ENCODE results near the gene NPR2. TPM values are rescaled to one million over a fixed set of nuclear protein-coding genes. Genes with fewer than 3 reads are reported as not detected.

Gene NPR2
- 2.7 and 10.8 TPM in 2 replicates for total RNA-seq

DNA sequence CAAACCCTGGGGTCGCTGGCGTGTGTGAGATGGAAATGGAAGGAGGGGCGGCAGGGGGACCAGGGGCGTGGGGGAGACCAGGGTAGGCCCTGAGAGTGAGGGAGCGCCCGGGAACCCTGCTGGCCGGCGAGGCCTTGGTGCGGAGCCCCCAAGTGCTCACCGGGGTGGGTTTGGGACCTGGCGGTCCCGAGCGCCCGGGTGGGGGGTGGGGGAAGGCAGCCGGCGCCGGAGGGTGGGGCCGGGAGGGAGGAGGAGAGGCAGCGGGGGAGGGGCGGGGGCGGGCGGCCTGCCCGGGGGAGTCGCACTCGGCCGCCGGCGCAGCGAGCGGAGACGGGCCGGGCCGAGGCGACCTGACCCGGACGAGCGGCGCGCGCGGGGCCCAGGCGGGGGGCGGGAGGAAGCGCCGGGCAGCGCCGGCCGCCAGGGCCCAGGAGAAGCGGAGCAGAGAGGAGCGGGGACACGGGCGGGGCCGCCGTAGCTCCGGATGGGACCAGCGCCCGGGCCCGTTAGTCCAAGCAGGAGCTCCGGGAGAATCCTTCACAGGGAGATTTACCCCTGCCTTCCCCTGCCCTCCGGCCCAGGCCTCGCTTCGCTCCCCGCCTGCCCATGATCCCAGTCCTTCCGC, at the start of gene NPR2:
Gene NPR2, plus strand, starts transcription at position 295 of the 625 bp plus-strand sequence. CDS start 818 bp downstream, outside the sequence.
- DNase-seq = peak; percentile 42

DNA sequence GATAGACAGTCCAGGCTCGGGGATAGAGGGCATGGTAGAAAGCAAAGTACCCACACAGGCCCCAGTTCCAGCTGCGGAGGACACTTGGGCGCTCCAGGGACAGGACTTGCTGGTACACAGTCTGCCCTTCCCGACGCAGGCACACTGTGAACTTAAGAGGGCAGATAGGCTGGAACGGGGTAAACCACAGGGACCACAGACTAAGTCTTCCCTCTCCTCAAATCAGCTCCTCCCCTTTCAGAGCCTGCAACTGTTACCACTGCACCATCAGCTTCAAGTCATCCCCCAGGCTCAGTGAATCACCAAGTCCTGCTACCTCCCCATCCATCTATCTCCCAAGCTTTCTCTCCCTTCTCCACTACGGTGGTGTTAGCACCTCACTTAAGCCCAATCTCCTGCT, 49.7 kb upstream of the NPR2 start:
- DNase-seq = no peak

DNA sequence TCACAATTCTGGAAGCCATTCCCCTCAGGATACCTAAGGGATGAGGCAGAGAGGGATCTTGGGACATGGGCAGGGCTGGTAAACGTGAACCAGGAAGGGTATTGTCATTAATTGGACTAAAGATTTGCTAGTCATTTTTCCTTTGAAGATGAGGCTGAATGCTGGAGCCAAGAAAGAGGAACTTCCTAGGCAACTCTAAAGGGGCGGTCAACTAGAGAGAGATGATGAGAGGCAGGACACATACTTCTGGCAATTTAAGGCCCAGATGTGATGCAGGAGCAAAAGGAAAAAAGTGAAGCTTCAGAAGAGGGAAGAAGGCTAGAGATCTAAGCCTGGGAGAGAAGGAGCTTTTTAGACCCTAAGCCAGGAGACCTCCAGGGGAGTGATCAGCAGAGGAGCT, 47.9 kb upstream of the NPR2 start:
- no peak for DNase-seq

DNA sequence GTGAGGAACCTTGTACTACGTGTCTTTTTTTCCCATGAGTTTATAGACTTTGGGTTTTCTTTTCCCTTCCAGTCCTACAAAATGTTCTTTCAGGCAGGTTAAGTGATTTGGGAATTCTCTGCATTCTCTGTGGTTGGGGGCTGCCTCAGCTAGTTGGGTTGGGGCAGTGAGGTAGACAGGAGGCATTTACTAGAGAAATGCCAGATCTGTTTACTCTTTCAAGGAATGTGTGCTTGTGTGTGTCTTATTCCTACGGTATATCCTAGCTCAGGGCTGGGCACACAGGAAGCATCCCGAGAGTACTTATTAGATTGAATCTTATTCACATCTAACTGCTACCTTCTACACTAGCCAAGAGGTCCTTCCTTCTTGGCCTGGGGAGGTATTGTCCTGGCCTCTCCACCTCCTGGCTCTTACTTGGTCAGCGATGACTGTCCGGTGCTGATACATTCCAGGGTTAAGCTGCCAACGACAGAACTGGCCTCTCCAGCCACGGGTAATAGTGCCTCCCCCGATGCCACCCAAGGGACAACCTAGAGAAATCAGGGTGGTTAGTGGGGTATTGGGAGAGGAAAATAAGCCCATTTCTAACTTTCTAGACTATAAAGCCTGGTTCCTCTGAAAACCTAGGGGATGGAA, 47.4 kb upstream of the NPR2 start:
- DNase-seq = no peak

DNA sequence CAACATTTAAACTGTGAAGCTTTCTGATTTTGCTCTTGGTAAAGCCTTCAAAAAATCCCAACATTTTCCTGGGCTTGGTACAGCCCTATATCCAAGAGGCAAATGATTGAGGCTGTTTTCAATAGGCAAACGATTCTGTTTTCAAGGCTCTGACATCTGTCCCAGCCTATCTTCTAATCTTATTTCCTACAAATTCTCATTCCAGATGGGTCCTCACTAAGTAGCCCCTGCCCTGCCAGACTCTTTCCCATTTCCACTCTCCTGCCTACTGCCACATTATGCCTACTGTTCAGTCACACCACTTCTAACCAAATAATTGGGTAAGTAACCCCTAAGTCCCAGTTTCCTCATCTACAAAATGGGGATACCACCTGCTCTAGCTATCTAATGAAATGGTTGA, 45.8 kb upstream of the NPR2 start:
- DNase-seq = no peak

DNA sequence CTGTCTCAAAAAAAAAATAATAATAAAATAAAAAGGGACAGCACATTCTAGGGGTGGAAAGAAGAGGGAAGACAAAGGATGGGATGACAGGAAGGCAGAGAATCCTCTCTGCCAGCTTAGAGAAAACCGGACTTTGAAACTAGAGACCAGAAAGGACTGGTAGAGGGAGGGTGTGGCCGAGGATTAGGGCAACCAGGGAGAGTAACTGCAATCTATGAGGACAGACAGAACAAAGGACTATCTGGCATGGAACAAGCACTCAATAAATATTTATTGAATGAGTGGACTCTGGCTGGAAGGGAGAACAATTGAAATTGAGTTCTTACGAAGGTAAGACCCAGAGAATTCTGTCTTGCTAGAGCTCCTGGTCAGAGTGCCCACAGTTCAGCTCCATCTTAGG, 44.8 kb upstream of the NPR2 start:
- peak; percentile 38 for DNase-seq

DNA sequence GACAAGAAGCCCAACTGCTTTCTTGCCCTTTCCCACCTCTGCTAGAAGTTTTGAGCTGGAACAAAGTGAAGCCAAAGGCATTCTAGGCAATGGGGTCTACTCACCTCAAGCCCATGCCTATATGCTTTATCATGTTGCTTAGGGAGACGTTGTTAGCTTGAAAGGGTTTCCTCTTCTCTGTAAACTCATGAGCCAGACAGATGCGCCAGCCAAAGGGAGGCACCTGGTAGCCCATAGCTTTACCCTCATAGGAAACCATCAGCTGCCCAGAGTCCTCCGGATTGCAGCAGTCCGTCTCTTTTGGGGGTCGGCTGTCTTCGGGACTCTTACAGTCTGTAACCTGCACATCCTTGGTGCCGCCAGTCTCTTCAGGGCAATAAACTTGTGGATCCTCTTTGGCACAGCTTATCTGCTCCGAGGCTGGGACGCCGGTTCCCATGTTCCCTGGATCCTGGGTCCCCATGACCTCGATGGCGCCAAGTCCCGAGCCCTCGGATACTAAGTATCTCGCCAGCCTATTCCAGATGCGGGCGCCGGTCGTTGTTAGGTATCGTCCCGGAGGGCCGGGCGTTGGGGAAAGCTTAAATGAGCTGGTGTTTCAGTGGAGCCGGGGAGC, 43.0 kb upstream of the NPR2 start:
- DNase-seq = peak; percentile 42

DNA sequence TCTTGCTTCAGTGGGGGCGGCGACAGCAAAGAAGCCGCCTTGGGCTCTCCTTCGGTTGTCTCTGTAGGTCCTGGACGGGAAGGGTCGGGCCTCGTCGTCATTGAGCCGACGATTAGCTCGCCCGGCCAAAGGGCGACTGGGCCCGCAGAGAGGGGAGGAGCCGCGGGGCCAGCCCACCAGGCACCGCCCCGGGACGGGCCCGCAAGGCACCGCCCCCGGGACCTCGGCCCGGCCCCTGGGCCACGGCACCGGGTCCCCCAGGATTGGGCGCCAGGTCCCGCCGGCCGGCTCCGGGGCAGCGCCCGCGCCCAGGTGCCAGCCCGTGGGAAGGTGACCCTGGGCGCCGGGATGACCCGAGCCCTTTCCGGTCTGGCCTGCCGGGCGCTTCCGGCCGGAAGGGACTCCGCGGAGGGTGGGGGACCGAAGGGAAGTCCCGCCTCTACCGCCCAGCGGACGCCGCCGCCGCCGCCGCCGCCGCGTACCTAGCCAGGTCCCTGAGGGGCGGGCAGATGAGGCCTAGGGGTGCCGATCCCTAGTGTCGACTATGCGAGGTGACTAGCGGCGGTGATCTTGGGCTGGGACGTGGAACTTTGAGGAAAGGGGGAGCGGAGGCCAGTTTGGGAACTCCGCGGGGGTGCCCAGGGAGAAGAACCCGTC, 42.4 kb upstream of the NPR2 start, which contains the start of the genes GBA2 and RGP1:
Gene GBA2, minus strand, starts transcription at position 371 of the 657 bp plus-strand sequence. CDS start 524 bp downstream, outside the sequence.
Gene RGP1, plus strand, starts transcription at position 430 of the 657 bp plus-strand sequence. CDS start 469 bp downstream, outside the sequence.
- DNase-seq = peak; percentile 83

DNA sequence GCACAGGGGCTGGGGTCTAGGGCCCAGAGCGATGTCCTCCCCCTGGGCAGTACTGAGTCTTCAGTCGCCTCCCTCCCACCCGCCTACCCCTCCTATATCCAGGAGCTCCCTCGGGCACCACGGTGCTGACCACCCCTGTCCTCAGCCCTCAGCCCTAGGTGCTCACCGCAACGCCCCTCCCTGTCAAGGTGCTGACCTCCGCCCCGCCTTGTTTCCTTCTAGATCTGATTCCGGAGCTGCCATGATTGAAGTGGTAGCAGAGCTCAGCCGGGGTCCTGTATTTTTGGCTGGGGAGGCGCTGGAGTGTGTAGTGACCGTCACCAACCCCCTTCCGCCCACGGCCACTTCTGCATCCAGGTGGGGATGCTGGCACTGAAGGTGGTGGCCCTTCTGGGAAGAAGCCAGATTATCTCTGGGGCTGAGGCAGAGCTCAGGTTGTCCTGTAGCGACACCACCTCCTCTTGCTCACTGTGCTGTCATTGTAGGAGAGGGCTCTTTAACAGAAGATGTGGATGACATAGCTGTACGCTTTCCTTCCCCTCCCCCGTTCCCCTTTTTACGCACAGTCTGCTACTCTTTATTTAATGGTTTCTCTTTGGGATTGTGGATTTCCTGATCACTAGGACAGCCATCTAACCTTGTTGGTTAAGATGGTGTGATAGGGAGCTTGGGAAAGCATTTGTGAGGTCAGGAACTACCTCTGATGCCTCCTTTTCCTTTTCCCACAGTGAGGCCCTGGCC, 41.7 kb upstream of the NPR2 start:
- DNase-seq = peak; percentile 65

DNA sequence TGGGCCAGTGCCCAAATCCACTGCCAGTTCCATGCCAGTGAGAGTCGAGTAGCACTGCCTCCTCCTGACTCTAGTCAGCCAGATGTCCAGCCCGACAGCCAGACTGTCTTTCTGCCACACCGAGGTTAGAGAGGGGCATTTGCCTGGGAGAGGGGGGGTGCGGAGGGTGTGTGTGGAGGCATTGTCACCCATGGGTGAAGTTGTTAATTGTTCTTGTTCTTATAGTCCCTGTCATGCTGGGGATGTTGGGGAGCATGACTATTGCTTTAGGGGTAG, 41.2 kb upstream of the NPR2 start:
- no peak for DNase-seq

DNA sequence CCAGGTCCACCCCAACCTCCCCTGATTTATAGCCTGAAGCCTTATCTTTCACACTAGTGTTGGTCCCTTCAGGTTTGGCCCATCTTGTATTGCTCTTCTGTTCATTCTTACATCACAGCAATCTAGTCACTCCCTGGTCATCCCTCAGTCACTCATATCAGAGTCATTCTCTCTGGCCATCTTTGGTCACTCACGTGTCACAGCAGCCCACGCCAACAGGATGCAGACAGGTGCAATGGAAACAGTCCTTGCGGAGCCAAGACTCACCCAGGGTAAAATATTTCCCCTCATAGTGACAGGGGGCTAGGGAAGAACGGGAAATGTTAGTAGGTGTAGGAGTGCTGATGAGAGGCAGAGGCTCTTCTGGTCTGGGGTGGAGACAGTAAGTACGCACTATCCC, 37.9 kb upstream of the NPR2 start:
- DNase-seq = no peak

DNA sequence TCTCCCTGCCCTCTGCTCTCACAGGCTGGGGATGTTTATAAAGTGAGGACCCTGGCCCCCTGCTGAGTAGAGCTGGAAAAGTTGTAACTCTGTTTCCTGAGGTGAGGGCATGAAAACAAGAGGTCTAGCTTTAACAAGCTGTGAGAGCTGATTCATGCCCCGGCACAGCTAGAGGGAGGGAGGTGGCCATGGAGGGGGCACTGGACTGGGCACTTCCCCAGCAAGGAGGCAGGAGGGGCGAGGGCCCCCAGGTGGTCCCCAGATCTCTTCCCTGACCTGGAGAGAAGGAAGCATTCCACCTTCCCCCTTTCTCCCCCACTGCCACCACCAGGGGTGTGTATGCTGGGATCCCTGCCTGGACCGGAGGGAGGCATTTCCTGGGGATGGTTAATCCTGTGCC, 37.1 kb upstream of the NPR2 start, which contains the start of gene MSMP:
Gene MSMP, minus strand, starts transcription at position 13 of the 400 bp plus-strand sequence. CDS start 147 bp downstream, outside the sequence.
- peak; percentile 57 for DNase-seq

DNA sequence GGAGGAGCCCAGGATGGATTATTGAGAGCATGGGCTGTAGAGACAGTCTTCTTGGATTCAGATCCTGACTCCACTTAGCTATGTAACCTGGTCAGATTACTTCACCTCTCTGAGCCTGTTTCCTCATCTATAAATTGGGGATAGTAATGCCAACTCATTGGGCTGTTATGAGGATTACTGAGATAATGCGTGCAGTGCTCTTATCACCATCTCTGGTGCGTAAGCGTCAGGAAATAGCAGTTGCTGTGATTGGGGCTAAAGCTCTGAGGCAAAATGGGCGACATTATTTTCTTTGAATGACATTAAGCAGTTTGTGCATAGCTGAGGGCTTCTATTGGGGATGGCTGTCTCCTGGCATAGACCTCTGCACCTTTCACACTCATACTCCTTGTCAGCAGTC, 36.3 kb upstream of the NPR2 start:
- peak; percentile 46 for DNase-seq

DNA sequence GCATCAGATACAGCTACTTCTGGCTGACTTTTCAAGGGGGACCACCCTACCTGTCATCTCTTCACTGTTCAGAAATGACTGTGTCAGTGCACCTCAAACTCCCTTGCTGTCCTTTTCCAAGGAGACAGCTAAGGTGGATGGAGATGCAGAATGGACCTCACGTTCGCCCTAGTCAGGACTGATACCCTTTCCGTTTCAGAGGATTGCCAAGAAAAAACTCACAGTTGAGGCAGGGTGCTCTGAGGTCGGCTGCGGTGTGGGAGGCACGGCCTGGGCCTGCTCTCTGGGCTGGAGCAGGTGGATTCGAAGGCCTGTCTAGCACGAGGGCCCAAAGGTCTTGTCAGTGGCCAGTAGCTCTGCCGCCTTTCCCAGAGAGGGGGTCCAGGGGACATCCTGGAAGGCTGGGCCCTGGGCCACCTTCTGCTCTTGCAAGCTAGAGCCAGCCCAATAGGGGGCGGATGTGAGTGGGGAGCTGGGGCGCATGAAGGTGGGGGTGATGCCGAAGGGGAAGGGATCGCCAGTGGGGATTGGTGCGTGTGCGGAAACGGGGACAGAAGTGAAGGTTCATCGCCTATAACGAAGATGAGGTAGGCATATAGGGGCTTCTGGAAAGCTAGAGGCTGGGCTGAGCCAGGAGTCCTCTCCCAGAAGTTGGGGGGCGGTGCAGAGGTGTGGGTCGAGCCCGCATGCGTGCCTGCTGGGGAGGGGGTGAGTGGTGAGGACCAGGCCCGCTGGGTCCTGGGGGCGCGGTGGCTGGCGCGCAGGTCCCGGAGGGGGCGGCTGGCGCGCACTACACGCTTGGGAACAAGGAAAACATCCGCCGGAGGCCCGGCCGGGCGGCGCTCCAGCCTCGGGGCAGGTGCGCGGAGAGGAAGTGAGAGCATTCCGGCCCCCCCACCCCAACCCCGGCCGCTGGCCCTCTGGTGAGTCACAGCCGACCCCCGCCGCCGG, 34.8 kb upstream of the NPR2 start:
- peak; percentile 88 for DNase-seq

DNA sequence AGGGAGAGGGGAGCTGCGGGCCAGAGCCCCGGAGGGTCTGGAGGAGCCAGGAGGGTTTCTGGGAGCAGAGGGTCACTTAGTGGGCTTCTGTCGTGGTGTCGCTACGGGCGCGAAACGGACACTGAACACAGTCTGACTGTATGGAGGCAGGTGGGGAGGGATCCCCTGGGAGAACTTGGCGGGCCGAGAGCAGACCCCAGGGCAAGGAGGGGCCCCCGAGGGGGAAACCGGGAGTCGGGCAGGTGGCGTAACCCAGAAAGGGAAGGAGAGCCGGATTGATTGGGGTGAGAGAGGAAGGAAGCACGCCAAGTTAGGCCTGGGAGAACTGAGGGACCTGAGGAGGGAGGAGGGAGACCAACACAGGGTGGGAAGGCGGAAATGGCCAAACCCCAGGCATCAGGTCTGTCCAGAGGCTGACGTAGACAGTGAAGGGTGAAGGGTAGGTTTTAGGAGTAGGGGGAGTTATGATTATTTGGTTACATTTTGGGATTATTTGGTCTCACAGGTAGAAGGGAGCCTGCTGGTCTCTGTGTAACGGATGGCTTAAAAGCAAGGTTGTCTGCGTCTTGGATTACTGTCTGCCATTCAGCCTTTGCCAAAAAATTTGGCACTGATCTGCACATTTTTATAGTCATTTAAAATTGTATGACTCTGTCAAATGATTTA, 34.0 kb upstream of the NPR2 start:
- DNase-seq = peak; percentile 74

DNA sequence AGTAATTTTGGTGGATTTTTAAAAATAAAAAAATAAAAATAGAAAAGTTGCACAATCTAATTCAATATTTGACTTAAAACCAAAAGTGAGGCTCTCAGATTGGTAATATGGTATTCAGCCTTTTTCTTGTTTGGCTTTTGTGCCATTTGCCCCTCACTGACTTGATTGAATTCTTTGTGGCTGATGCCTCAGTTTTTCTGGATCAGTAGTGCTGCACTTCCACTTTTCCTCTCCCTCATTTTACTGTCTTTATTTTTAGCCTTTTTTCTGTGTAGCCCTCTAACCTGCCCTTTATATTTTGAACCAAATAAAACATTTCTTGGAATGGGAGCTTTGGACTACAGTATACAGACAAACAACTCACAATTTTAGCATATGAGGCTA, 33.5 kb upstream of the NPR2 start:
- DNase-seq = no peak

DNA sequence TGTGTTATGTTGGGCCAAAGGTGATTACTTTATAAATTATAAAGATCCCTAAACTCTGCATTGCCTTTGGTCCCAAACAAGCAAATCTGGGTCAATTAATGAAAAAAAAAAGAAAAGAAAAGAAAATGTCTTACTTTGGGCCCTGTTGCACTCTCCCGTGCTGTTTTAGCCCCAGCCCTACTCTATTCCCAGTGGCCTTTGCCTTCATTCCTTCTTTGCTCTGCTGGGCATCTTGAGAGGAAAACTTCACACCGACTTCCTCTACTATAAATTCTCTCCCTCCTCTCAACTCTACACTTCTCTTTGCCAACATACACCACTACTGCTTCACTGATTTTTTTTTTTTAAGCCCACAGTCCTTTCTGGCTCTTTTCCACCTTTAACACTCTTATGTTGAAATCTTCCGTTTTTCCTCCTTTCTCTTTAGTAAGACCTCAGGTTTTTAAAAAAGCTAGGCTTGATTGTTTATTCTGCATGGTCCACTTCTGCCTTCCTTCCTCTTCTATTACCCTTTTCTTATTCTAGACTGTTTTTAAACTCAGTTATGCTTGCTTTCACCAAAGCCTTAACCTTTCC, 32.8 kb upstream of the NPR2 start:
- DNase-seq = no peak

DNA sequence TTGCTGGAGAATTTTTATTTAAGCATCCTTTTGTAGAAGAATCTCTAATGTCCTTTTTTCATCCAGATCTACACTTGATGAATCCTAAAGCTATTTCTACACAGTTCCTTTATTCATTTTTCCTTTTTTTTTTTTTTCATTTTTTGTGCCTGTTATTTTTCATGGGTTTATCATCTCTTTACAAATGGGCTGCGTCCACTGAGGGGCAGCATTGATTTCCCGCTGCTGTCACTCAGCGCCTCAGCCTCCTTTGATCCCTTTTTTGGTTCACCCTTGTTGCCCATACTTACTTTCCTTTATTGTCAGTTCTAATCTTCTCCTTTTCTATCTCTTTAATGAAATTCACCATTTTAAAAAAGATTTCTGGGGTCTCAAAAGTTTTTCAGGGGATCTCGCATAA, 31.6 kb upstream of the NPR2 start:
- no peak for DNase-seq

DNA sequence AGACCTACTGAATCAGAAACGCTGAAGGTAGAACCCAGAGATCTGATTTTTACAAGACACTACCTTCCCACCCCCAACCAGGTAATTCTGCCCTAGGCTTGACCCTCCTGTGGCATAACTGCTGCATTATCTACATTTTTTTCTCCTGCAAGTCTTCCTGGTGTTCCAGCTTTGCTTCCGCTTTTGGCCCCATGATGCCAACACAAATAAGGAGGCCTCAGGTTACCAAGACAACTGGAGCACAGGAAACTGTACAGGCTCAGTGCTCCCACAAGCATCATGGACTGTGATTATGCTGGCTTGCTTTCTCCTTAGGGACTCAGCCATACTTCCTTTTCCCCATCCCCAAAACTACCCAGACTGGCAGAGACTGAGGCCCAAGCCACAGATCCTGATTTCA, 30.7 kb upstream of the NPR2 start:
- DNase-seq = peak; percentile 97

DNA sequence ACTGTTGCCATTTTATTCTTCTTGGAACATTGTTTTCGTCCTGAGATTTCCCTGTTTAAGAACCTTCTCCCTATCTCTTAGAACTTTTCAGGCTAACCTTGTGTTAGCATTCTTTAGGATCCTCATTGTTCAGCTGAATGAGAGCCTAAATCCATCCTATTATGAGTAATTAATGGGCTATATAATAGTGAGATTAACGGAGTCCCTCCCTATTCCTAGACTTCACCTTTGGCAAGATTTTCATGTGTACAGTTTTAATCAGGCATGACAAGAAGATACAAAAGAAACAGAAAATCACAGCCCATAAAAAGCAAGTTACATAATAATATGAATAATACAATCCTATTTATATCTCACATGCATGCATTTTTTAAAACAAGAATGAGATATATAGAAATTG, 28.2 kb upstream of the NPR2 start:
- no peak for DNase-seq

DNA sequence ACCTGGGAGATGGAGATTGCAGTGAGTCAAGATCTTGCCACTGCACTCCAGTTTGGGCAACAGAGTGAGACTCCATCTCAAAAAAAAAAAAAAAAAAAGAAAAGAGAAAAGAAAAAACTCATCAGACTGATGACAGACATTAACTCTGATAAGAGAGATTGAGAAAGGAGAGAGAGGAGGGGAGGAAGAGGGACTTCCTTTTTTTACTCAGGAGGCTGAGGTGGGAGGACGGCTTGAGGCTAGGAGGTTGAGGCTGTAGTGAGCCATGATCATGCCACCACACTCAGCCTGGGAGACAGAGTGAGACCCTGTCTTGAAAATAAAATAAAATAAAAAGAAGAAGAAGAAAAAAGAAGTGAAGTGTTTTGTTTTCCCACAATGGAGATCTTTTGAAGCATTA, 27.6 kb upstream of the NPR2 start:
- DNase-seq = no peak

All from dermis blood vessel endothelial cell (primary cell).